H1 (cell line): ENCODE results near the gene GRK3. TPM values are rescaled to one million over a fixed set of nuclear protein-coding genes. Genes with fewer than 3 reads are reported as not detected.

Experiments used
- CTCF ChIA-PET: fragments of 300-600 bp; sonication (Branson Sonifier 250); formaldehyde crosslinking; loops from one replicate; lab custom pipeline; 2021; ENCODE audit not compliant: partially characterized antibody; lab: Charles Lee
- POLR2A ChIA-PET: fragments of 300-600 bp; sonication (Branson Sonifier 250); formaldehyde crosslinking; loops from one replicate; lab custom pipeline; 2021; ENCODE audit warnings: inconsistent platforms; ENCODE audit not compliant: partially characterized antibody; lab: Charles Lee
- DNase-seq, 2 experiments: peaks; one replicate each; pipeline versions ENCODE4 v3.0.0 to v3.0.0-alpha.2; 2010 to 2022; ENCODE audit warnings: low spot score in 2 of 2, low read depth in 1 of 2, mixed read lengths in 1 of 2
- FAIRE-seq: peaks from 2 replicates; lab custom pipeline; 2011; peaks lifted over from hg19 to GRCh38; lab: Jason Lieb, UNC
- H2AFZ ChIP-seq: 2 replicates; pipeline ENCODE4 v1.8.1; 2012; ENCODE audit warnings: low read length, inconsistent platforms
- H2AK5ac ChIP-seq: 2 replicates; pipeline ENCODE4 v1.6.1; 2013; ENCODE audit warnings: low read depth, low read length
- H2BK120ac ChIP-seq: replicated peaks from 2 replicates; pipeline ENCODE3; 2013; ENCODE audit warnings: low read depth, low read length, inconsistent platforms
- H2BK12ac ChIP-seq: 2 replicates; pipeline ENCODE4 v1.6.1; 2013; ENCODE audit warnings: low read depth, low read length
- H2BK15ac ChIP-seq: 2 replicates; pipeline ENCODE4 v1.6.1; 2013; ENCODE audit warnings: low read length
- H2BK20ac ChIP-seq: 2 replicates; pipeline ENCODE4 v1.6.1; 2013; ENCODE audit warnings: low read length
- H2BK5ac ChIP-seq: 2 replicates; pipeline ENCODE4 v1.6.1; 2013; ENCODE audit warnings: low read depth, low read length
- H3K14ac ChIP-seq: 2 replicates; pipeline ENCODE4 v1.6.1; 2013; ENCODE audit warnings: inconsistent platforms; ENCODE audit not compliant: insufficient read length
- H3K18ac ChIP-seq: 2 replicates; pipeline ENCODE4 v1.6.1; 2013; ENCODE audit warnings: low read length; ENCODE audit errors: extremely low read depth
- H3K23ac ChIP-seq: 2 replicates; pipeline ENCODE4 v1.6.1; 2013; ENCODE audit warnings: inconsistent platforms; ENCODE audit not compliant: insufficient read length
- H3K23me2 ChIP-seq: 2 replicates; pipeline ENCODE4 v1.6.1; 2013; ENCODE audit warnings: low read depth, low read length
- H3K27ac ChIP-seq: 2 replicates; pipeline ENCODE4 v1.6.1; 2011; ENCODE audit warnings: low read depth, low read length, inconsistent platforms
- H3K27me3 ChIP-seq, 4 experiments: replicated peaks in 1 of 4; 1 replicate in 1 of 4; 2 replicates in 3 of 4; pipeline versions ENCODE4 v1.6.1 to v1.8.1; 2011 to 2013; ENCODE audit warnings: low read length in 3 of 4, mild to moderate bottlenecking in 3 of 4, inconsistent platforms in 2 of 4, mixed read lengths in 2 of 4, moderate library complexity in 1 of 4; ENCODE audit not compliant: control insufficient read depth in 3 of 4, insufficient read depth in 3 of 4; ENCODE audit errors: extremely low read depth in 1 of 4
- H3K36me3 ChIP-seq, 4 experiments: 2 replicates each; pipeline versions ENCODE4 v1.6.1 to v1.8.1; 2011 to 2013; ENCODE audit warnings: mild to moderate bottlenecking in 4 of 4, low read length in 3 of 4, moderate library complexity in 2 of 4, control low read depth in 1 of 4, inconsistent platforms in 1 of 4; ENCODE audit not compliant: insufficient read depth in 4 of 4, control insufficient read depth in 2 of 4
- H3K4ac ChIP-seq: replicated peaks from 2 replicates; pipeline ENCODE3; 2013; ENCODE audit warnings: low read length, low read depth, mixed read lengths, inconsistent platforms; ENCODE audit not compliant: insufficient read length
- H3K4me1 ChIP-seq, 4 experiments: replicated peaks in 1 of 4; 1 replicate in 1 of 4; 2 replicates in 3 of 4; pipeline versions ENCODE4 v1.6.1 to v1.8.1; 2011 to 2013; ENCODE audit warnings: low read length in 3 of 4, inconsistent platforms in 2 of 4, mixed read lengths in 1 of 4; ENCODE audit not compliant: insufficient read depth in 4 of 4, control insufficient read depth in 3 of 4
- H3K4me2 ChIP-seq, 2 experiments: 2 replicates each; pipeline versions ENCODE4 v1.6.1 to v1.8.1; 2011 to 2013; ENCODE audit warnings: low read depth in 2 of 2, low read length in 2 of 2, control low read depth in 1 of 2, inconsistent platforms in 1 of 2, mild to moderate bottlenecking in 1 of 2; ENCODE audit not compliant: insufficient read depth in 1 of 2
- H3K4me3 ChIP-seq, 4 experiments: fragments of 200-600, 300-600 bp in 1 of 4; sonication (generic), shearing (Covaris generic), sonication (Bioruptor Twin) in 1 of 4; 2 replicates each; pipeline versions ENCODE4 v1.5.1 to v1.8.1; 2011 to 2016; ENCODE audit warnings: low read length in 4 of 4, low read depth in 3 of 4, control low read depth in 2 of 4, inconsistent platforms in 2 of 4, mild to moderate bottlenecking in 2 of 4, mixed read lengths in 1 of 4, moderate library complexity in 1 of 4; ENCODE audit not compliant: insufficient read depth in 2 of 4; ENCODE audit errors: extremely low read depth in 1 of 4
- H3K56ac ChIP-seq: replicated peaks from 2 replicates; pipeline ENCODE3; 2013; ENCODE audit warnings: low read depth, mild to moderate bottlenecking, mixed read lengths, low read length, inconsistent platforms; ENCODE audit not compliant: insufficient read length
- H3K79me1 ChIP-seq: 2 replicates; pipeline ENCODE4 v1.6.1; 2013; ENCODE audit warnings: low read depth, low read length, control low read depth
- H3K79me2 ChIP-seq, 2 experiments: 2 replicates each; pipeline versions ENCODE4 v1.6.1 to v1.8.1; 2012 to 2013; ENCODE audit warnings: low read length in 2 of 2, mild to moderate bottlenecking in 2 of 2, inconsistent platforms in 1 of 2; ENCODE audit not compliant: insufficient read depth in 2 of 2, control insufficient read depth in 1 of 2
- H3K9ac ChIP-seq, 4 experiments: replicated peaks in 1 of 4; 1 replicate in 1 of 4; 2 replicates in 3 of 4; pipeline versions ENCODE4 v1.6.1 to v1.8.1; 2011 to 2013; ENCODE audit warnings: low read depth in 3 of 4, low read length in 3 of 4, control low read depth in 2 of 4, mild to moderate bottlenecking in 2 of 4, moderate library complexity in 2 of 4, inconsistent platforms in 1 of 4; ENCODE audit errors: extremely low read depth in 1 of 4
- H3K9me3 ChIP-seq, 2 experiments: 2 replicates each; pipeline versions ENCODE4 v1.6.1 to v1.8.1; 2012 to 2013; ENCODE audit warnings: mild to moderate bottlenecking in 2 of 2, moderate library complexity in 2 of 2, control low read depth in 1 of 2, inconsistent platforms in 1 of 2, low read depth in 1 of 2, low read length in 1 of 2, mixed read lengths in 1 of 2; ENCODE audit not compliant: insufficient read depth in 2 of 2
- H4K20me1 ChIP-seq, 2 experiments: replicated peaks in 1 of 2; 2 replicates each; pipeline versions ENCODE3 to v1.8.1; 2011 to 2013; ENCODE audit warnings: inconsistent platforms in 2 of 2, low read length in 2 of 2, mild to moderate bottlenecking in 1 of 2; ENCODE audit not compliant: insufficient read depth in 2 of 2, control insufficient read depth in 1 of 2
- H4K5ac ChIP-seq: 2 replicates; pipeline ENCODE4 v1.6.1; 2013; ENCODE audit warnings: low read length, low read depth, mixed read lengths, inconsistent platforms; ENCODE audit not compliant: insufficient read length
- H4K8ac ChIP-seq: 2 replicates; pipeline ENCODE4 v1.8.0; 2013; ENCODE audit warnings: mild to moderate bottlenecking, moderate library complexity, low read length, inconsistent platforms; ENCODE audit not compliant: insufficient read depth; ENCODE audit errors: extremely low read depth
- H4K91ac ChIP-seq: replicated peaks from 2 replicates; pipeline ENCODE3; 2013; ENCODE audit warnings: low read length, mixed read lengths, inconsistent platforms; ENCODE audit not compliant: insufficient read length
- FOSL1 ChIP-seq: IDR thresholded peaks from 2 replicates; pipeline ENCODE4 v1.6.1; 2011; ENCODE audit warnings: mild to moderate bottlenecking, low read depth, low read length, moderate library complexity; ENCODE audit not compliant: insufficient read depth
- MAFK ChIP-seq: IDR thresholded peaks from 2 replicates; pipeline ENCODE4 v1.6.1; 2012; ENCODE audit warnings: low read depth, mild to moderate bottlenecking, improper control_type of control experiment, low read length
- RFX5 ChIP-seq: IDR thresholded peaks from 2 replicates; pipeline ENCODE4 v1.6.1; 2011; ENCODE audit warnings: low read depth, low read length, improper control_type of control experiment, borderline replicate concordance
- WGBS, 2 experiments: shearing (Covaris generic) in 1 of 2; methylation state at CpG; one replicate each; pipeline versions ENCODE4 v1.1.6 to v1.1.7; 2013 to 2015; ENCODE audit warnings: low lambda C conversion rate in 2 of 2, mixed read lengths in 2 of 2, inconsistent platforms in 1 of 2, low coverage in 1 of 2, missing lambda C conversion rate in 1 of 2; ENCODE audit not compliant: insufficient replicate concordance in 2 of 2, insufficient coverage in 1 of 2, insufficient read length in 1 of 2; ENCODE audit errors: extremely low coverage in 1 of 2, missing lambda C conversion rate in 1 of 2; 5-methylcytosine and 5-hydroxymethylcytosine counted together
- polyA plus RNA-seq, 7 experiments: library from polyadenylated mRNA; depleted of rRNA in 3 of 7; stranded (reverse) in 5 of 7; unstranded in 2 of 7; fragments of >200 nt in 5 of 7; fragments of 200-250 nt in 2 of 7; gene quantifications; 1 replicate in 5 of 7; 2 replicates in 1 of 7; 4 replicates in 1 of 7; pipeline versions ENCODE4 v1.2.1 to v1.2.3, GENCODE V29; 2011 to 2013; ENCODE audit warnings: missing spikeins in 2 of 7, mixed read lengths in 2 of 7
- total RNA-seq: library from RNA; stranded (reverse); fragmentation: NEBNext Ultra II Directional; extraction: Animal tissue kit (Norgen Biotek cat#: 25700); gene quantifications from 2 replicates; pipeline ENCODE4 v1.2.1, GENCODE V29; 2021

Gene GRK3
- total and polyA plus RNA-seq, 2 of the 8 experiments (the other 6 are each of a cell fraction or from before 2014, with no cell fraction given), result 7.5 to 35.3 TPM

GRCh38 chr22:25714070-25714469 lies 149.6 kb downstream of the GRK3 start:
- Histone ChIP-seq H3K4ac (no peak overlapping the region), H3K9ac (no peak overlapping the region), H2BK5ac (no peak overlapping the region), H4K91ac (no peak overlapping the region), H3K36me3 (peaks cover 0 to 8% (median 0%) of the 10 kb centered on the region in 4 experiments; a peak in 3 of 8 replicates), H3K4me2 (no peak overlapping the region), H3K79me2 (no peaks in the 10 kb centered on the region), H3K56ac (no peak overlapping the region), H3K14ac (no peak overlapping the region), H3K27me3 (no peaks in the 10 kb centered on the region), H3K27ac (no peak overlapping the region), H4K5ac (no peak overlapping the region), H2BK20ac (no peak overlapping the region), H4K20me1 (peaks cover 0 to 4% of the 10 kb centered on the region in 2 experiments), H3K79me1 (no peaks in the 10 kb centered on the region), H3K4me1 (no peaks in the 10 kb centered on the region), H2BK15ac (no peak overlapping the region), H2AFZ (no peak overlapping the region), H2BK120ac (no peak overlapping the region), H2BK12ac (no peak overlapping the region), H3K4me3 (no peak overlapping the region), H3K23ac (no peak overlapping the region), H3K9me3 (no peaks in the 10 kb centered on the region), H2AK5ac (no peak overlapping the region), H4K8ac (no peak overlapping the region), H3K18ac (no peak overlapping the region), H3K23me2 (no peaks in the 10 kb centered on the region)
- ChIA-PET POLR2A (no interaction called here), CTCF (no interaction called here)
- WGBS, 2 experiments, result 93% methylated on average over 7 of the region's 7 CpGs; no CpG with 5 or more reads in 1 of the 2 experiments
- TF ChIP-seq MAFK (no peak), RFX5 (no peak), FOSL1 (no peak)
- FAIRE-seq, result no peak
- no peak for DNase-seq
